Neutrophil (primary cell): Measurements from ENCODE around the gene CHST11.

ENCODE experiments used
- H3K27ac ChIP-seq: fragments of 200-600 bp; sonication (generic); 2 replicates; pipeline ENCODE4 v1.5.1; 2016; ENCODE audit warnings: mild to moderate bottlenecking, moderate library complexity
- H3K27me3 ChIP-seq: fragments of 200-600 bp; sonication (generic); 2 replicates; pipeline ENCODE4 v1.6.0; 2016; ENCODE audit warnings: mild to moderate bottlenecking
- H3K36me3 ChIP-seq: fragments of 200-600 bp; sonication (generic); 2 replicates; pipeline ENCODE4 v1.5.1; 2017
- H3K4me1 ChIP-seq, 2 experiments: fragments of 200-600 bp in 1 of 2; sonication (generic) in 1 of 2; 1 replicate in 1 of 2; 2 replicates in 1 of 2; pipeline versions ENCODE4 v1.5.1 to v1.6.1; 2013 to 2016; ENCODE audit warnings: low read depth in 1 of 2, low read length in 1 of 2, mild to moderate bottlenecking in 1 of 2, moderate library complexity in 1 of 2; ENCODE audit not compliant: control insufficient read depth in 1 of 2, insufficient read depth in 1 of 2
- H3K4me3 ChIP-seq, 2 experiments: fragments of 200-600 bp in 1 of 2; sonication (generic) in 1 of 2; 1 replicate in 1 of 2; 2 replicates in 1 of 2; pipeline ENCODE4 v1.5.1; 2013 to 2016; ENCODE audit warnings: low read depth in 1 of 2, low read length in 1 of 2, mild to moderate bottlenecking in 1 of 2, moderate library complexity in 1 of 2
- H3K9me3 ChIP-seq: fragments of 200-600 bp; sonication (generic); 2 replicates; pipeline ENCODE4 v1.5.1; 2016
- CTCF ChIP-seq: fragments of 200-600 bp; sonication (generic); IDR thresholded peaks from 2 replicates; pipeline ENCODE4 v1.5.1; 2016; ENCODE audit warnings: antibody characterized with exemption

The CHST11 gene

GRCh38 chr12:104704224-104704779 lies 247.6 kb downstream of the CHST11 start:
- no peak for TF ChIP-seq CTCF
- no peaks in the 10 kb centered on the region for H3K4me1 ChIP-seq
- H3K9me3 ChIP-seq = no peaks in the 10 kb centered on the region
- H3K4me3 ChIP-seq = no peak overlapping the region
- no peaks in the 10 kb centered on the region for H3K27me3 ChIP-seq
- peak overlapping the region; percentile 23 for H3K27ac ChIP-seq
- peaks cover 12% of the 10 kb centered on the region for H3K36me3 ChIP-seq

- H3K4me3 ChIP-seq = no peak overlapping the region
Measured at GRCh38 chr12:104707194-104707593, 250.4 kb downstream of the CHST11 start.

GRCh38 chr12:104707794-104708558 lies 251.2 kb downstream of the CHST11 start:
- Histone ChIP-seq H3K36me3 (peaks cover 18% of the 10 kb centered on the region), H3K9me3 (no peaks in the 10 kb centered on the region), H3K27ac (no peak overlapping the region), H3K27me3 (no peaks in the 10 kb centered on the region), H3K4me3 (no peak overlapping the region), H3K4me1 (no peaks in the 10 kb centered on the region)
- no peak for TF ChIP-seq CTCF

More at GRCh38 chr12:104707194-104707593, 250.4 kb downstream of the CHST11 start:
- H3K27me3 ChIP-seq = no peaks in the 10 kb centered on the region
- H3K36me3 ChIP-seq = peaks cover 16% of the 10 kb centered on the region
- H3K27ac ChIP-seq = peak overlapping the region; percentile 4
- TF ChIP-seq CTCF = no peak
- no peaks in the 10 kb centered on the region for H3K4me1 ChIP-seq
- no peaks in the 10 kb centered on the region for H3K9me3 ChIP-seq

- Histone ChIP-seq H3K4me3 (no peak overlapping the region), H3K27ac (no peak overlapping the region), H3K4me1 (no peaks in the 10 kb centered on the region), H3K36me3 (peaks cover 11% of the 10 kb centered on the region), H3K27me3 (no peaks in the 10 kb centered on the region), H3K9me3 (no peaks in the 10 kb centered on the region)
- TF ChIP-seq CTCF = no peak
Measured at GRCh38 chr12:104708891-104709290, 252.1 kb downstream of the CHST11 start.

- Histone ChIP-seq H3K27ac (peak overlapping the region; percentile 1), H3K9me3 (no peaks in the 10 kb centered on the region), H3K4me1 (no peaks in the 10 kb centered on the region), H3K4me3 (no peak overlapping the region), H3K27me3 (no peaks in the 10 kb centered on the region), H3K36me3 (peaks cover 11% of the 10 kb centered on the region)
- TF ChIP-seq CTCF = no peak
Measured at GRCh38 chr12:104709692-104710435, 253.1 kb downstream of the CHST11 start.
